PC-9 (cell line): ENCODE data around the gene FGFR2. TPM values are rescaled to one million over a fixed set of nuclear protein-coding genes. Genes with fewer than 3 reads are reported as not detected.

Experiments
- BruUV-seq: library from RNA; stranded (reverse); fragments of 400-500 nt; replicated peaks from 2 replicates; lab custom pipeline; 2021; lab: Mats Ljungman, UMichigan
- CTCF ChIA-PET: fragments of 300-600 bp; sonication (Branson Sonifier 250); formaldehyde crosslinking; loops from one replicate; lab custom pipeline; 2022; ENCODE audit warnings: antibody characterized with exemption; lab: Charles Lee
- POLR2A ChIA-PET: fragments of 300-600 bp; sonication (Branson Sonifier 250); formaldehyde crosslinking; loops from one replicate; lab custom pipeline; 2022; ENCODE audit warnings: antibody characterized with exemption; ENCODE audit not compliant: unreplicated experiment; lab: Charles Lee
- DNase-seq, 2 experiments: peaks; one replicate each; pipeline versions ENCODE4 v3.0.0 to v3.0.0-alpha.2; 2015 to 2022; ENCODE audit warnings: mixed read lengths in 1 of 2
- H2AFZ ChIP-seq: fragments of 200-600 bp; sonication (generic); 2 replicates; pipeline ENCODE4 v1.8.1; 2017; ENCODE audit warnings: antibody characterized with exemption
- H3F3A ChIP-seq: fragments of 200-600 bp; sonication (generic); 2 replicates; pipeline ENCODE4 v1.8.1; 2017; ENCODE audit warnings: antibody characterized with exemption, mild to moderate bottlenecking, low read depth; ENCODE audit not compliant: insufficient read depth
- H3K27ac ChIP-seq: fragments of 200-600 bp; sonication (generic); 2 replicates; pipeline ENCODE4 v1.6.1; 2016; ENCODE audit warnings: mixed run types
- H3K27me3 ChIP-seq: fragments of 200-600 bp; sonication (generic); 2 replicates; pipeline ENCODE4 v1.6.1; 2016; ENCODE audit warnings: low read depth, mixed run types; ENCODE audit not compliant: insufficient read depth
- H3K36me3 ChIP-seq: fragments of 200-600 bp; sonication (generic); 2 replicates; pipeline ENCODE4 v1.6.1; 2016; ENCODE audit warnings: low read depth, mixed run types
- H3K4me1 ChIP-seq: fragments of 200-600 bp; sonication (generic); replicated peaks from 2 replicates; pipeline ENCODE4 v1.6.1; 2016; ENCODE audit warnings: mixed run types; ENCODE audit not compliant: insufficient read depth
- H3K4me2 ChIP-seq: fragments of 200-600 bp; sonication (generic); 2 replicates; pipeline ENCODE4 v1.6.1; 2017; ENCODE audit warnings: mixed run types
- H3K4me3 ChIP-seq: fragments of 200-600 bp; sonication (generic); 2 replicates; pipeline ENCODE4 v1.6.1; 2016; ENCODE audit warnings: mixed run types
- H3K79me2 ChIP-seq: fragments of 200-600 bp; sonication (generic); 2 replicates; pipeline ENCODE4 v1.6.1; 2017; ENCODE audit warnings: low read depth, mixed run types
- H3K9me2 ChIP-seq: fragments of 200-600 bp; sonication (generic); 2 replicates; pipeline ENCODE4 v1.8.1; 2017; ENCODE audit warnings: mild to moderate bottlenecking; ENCODE audit not compliant: insufficient read depth
- H3K9me3 ChIP-seq: fragments of 200-600 bp; sonication (generic); 2 replicates; pipeline ENCODE4 v1.8.1; 2016; ENCODE audit warnings: low read depth; ENCODE audit not compliant: insufficient read depth
- H4K20me1 ChIP-seq: fragments of 200-600 bp; sonication (generic); 2 replicates; pipeline ENCODE4 v1.8.1; 2017; ENCODE audit not compliant: insufficient read depth
- CTCF ChIP-seq: fragments of 200-600 bp; sonication (generic); conservative IDR thresholded peaks from 2 replicates; pipeline ENCODE4 v1.6.1; 2017; ENCODE audit warnings: mixed run types, antibody characterized with exemption, mild to moderate bottlenecking, moderate library complexity
- EZH2 ChIP-seq: fragments of 200-600 bp; sonication (generic); IDR thresholded peaks from 2 replicates; pipeline ENCODE4 v1.8.0; 2017; ENCODE audit warnings: antibody characterized with exemption, low read depth
- intact Hi-C: fragments of 100-400 bp; cut with micrococcal nuclease; formaldehyde crosslinking; loops from one replicate; pipeline ENCODE4 v1.10.0; 2022; ENCODE audit not compliant: unreplicated experiment
- total RNA-seq: library from RNA; stranded (reverse); gene quantifications from 2 replicates; pipeline ENCODE4 v1.2.3, GENCODE V29; 2021

Gene FGFR2
- total RNA-seq, 1 experiment from 2014 or later, result not detected

DNA sequence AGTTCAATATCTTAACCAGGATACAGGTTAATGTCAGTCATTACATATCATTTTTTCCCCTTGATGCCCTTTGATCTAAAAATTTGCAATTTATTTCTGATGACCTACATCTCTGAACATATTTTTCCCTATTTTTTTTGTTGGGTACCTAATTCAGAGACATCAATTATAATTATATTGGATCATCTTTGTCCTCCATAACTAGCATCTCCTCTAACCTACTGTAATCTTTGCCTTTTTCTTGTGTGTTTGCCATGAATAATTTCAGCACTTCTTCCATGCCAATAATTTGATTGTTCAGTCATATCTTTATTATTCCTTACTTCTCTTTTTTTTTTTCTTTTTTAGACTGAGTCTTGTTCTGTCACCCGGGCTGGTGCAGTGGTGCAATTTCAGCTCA lies 39.2 kb upstream of the FGFR2 start:
- H2AFZ ChIP-seq, result no peak overlapping the region
- no peaks in the 10 kb centered on the region for H3K9me3 ChIP-seq
- no peaks in the 10 kb centered on the region for H3K36me3 ChIP-seq
- no peak overlapping the region for H3K4me3 ChIP-seq
- H3K27ac ChIP-seq, result no peak overlapping the region
- no peaks in the 10 kb centered on the region for H3K4me1 ChIP-seq
- H3K4me2 ChIP-seq, result no peak overlapping the region
- H3K27me3 ChIP-seq, result 0 out of 2 replicates have a peak, but pooled peaks cover 3% of the 10 kb centered on the region
- ChIA-PET CTCF (no interaction called here), POLR2A (no interaction called here)
- TF ChIP-seq CTCF (no peak), EZH2 (no peak)
- no TSS peak for BruUV-seq
- intact Hi-C loops, result no loop called here
- no peak for DNase-seq
- no peaks in the 10 kb centered on the region for H3K9me2 ChIP-seq
- H3K79me2 ChIP-seq, result no peaks in the 10 kb centered on the region
- H3F3A ChIP-seq, result no peaks in the 10 kb centered on the region
- no peaks in the 10 kb centered on the region for H4K20me1 ChIP-seq

DNA sequence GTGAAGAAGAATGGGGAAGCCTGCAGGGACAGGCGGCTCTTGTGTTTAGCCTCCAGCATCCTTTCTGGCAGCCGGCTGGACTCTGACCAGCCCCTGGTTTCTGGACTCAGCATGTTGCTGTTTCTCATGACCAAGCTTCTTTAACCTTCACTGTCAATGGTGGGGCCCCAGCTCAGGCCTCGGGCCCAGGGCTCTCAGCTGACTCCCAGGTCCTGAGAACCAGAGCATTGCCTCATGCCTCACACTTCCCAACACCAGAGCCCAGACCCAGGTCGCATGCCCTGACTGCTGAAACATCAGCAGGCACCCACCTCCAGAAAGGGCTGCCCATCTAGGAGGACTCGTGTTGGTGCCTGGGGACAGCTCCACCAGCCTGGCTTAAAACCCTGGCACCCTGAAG lies 34.8 kb upstream of the FGFR2 start:
- intact Hi-C loops, result no loop called here
- POLR2A ChIA-PET, result no interaction called here
- no peaks in the 10 kb centered on the region for H3K36me3 ChIP-seq
- H2AFZ ChIP-seq, result no peak overlapping the region
- H3F3A ChIP-seq, result no peaks in the 10 kb centered on the region
- no peaks in the 10 kb centered on the region for H3K79me2 ChIP-seq
- no peak overlapping the region for H3K27ac ChIP-seq
- CTCF ChIA-PET, result no interaction called here
- BruUV-seq, result no TSS peak
- no peak for TF ChIP-seq CTCF
- no peak for TF ChIP-seq EZH2
- no peaks in the 10 kb centered on the region for H4K20me1 ChIP-seq
- DNase-seq, result no peak
- H3K4me2 ChIP-seq, result no peak overlapping the region
- H3K9me2 ChIP-seq, result no peaks in the 10 kb centered on the region
- H3K27me3 ChIP-seq, result peaks cover 37% of the 10 kb centered on the region
- no peaks in the 10 kb centered on the region for H3K9me3 ChIP-seq
- H3K4me1 ChIP-seq, result no peaks in the 10 kb centered on the region
- H3K4me3 ChIP-seq, result no peak overlapping the region

GRCh38 chr10:121631365-121632029 lies 33.3 kb upstream of the FGFR2 start:
- Histone ChIP-seq H3K27ac (no peak overlapping the region), H3K9me2 (no peaks in the 10 kb centered on the region), H2AFZ (no peak overlapping the region), H3K4me1 (no peaks in the 10 kb centered on the region), H3K36me3 (no peaks in the 10 kb centered on the region), H3K9me3 (no peaks in the 10 kb centered on the region), H3K27me3 (peaks cover 52% of the 10 kb centered on the region), H3K79me2 (no peaks in the 10 kb centered on the region), H3K4me2 (no peak overlapping the region), H4K20me1 (no peaks in the 10 kb centered on the region), H3F3A (no peaks in the 10 kb centered on the region), H3K4me3 (no peak overlapping the region)
- POLR2A ChIA-PET, result no interaction called here
- intact Hi-C loops, result no loop called here
- no peak for DNase-seq
- TF ChIP-seq EZH2 (no peak), CTCF (no peak)
- no TSS peak for BruUV-seq
- CTCF ChIA-PET, result no interaction called here
